ENCODE measurements around the gene HTR1E.

The HTR1E gene

GRCh38 chr6:87053312-87053711 lies 116.0 kb downstream of the HTR1E start:
- TF ChIP-seq CTCF (IDR thresholded peaks at IDR 0.05) = no peak
- Histone ChIP-seq H3K36me3 (no peaks in the 10 kb centered on the region), H3K27me3 (peaks cover 0 to under 1% of the 10 kb centered on the region in 2 donors), H3K27ac (no peak overlapping the region), H3K9me3 (no peaks in the 10 kb centered on the region), H3K4me3 (no peak overlapping the region), H3K4me1 (no peaks in the 10 kb centered on the region)
- DNase-seq = no peak
- intact Hi-C loops (cut with DNase I; ENCODE audit: low total_unique reads) = no loop called here

GRCh38 chr6:87054143-87054833 lies 117.0 kb downstream of the HTR1E start:
- no peak overlapping the region for H3K4me3 ChIP-seq
- no peaks in the 10 kb centered on the region for H3K36me3 ChIP-seq
- no peak for TF ChIP-seq CTCF (IDR thresholded peaks at IDR 0.05)
- H3K27ac ChIP-seq = no peak overlapping the region
- H3K27me3 ChIP-seq = peaks cover 0 to 2% of the 10 kb centered on the region in 2 donors
- H3K4me1 ChIP-seq = no peaks in the 10 kb centered on the region
- no peaks in the 10 kb centered on the region for H3K9me3 ChIP-seq
- intact Hi-C loops (cut with DNase I; ENCODE audit: low total_unique reads) = no loop called here
- no peak for DNase-seq

DNA sequence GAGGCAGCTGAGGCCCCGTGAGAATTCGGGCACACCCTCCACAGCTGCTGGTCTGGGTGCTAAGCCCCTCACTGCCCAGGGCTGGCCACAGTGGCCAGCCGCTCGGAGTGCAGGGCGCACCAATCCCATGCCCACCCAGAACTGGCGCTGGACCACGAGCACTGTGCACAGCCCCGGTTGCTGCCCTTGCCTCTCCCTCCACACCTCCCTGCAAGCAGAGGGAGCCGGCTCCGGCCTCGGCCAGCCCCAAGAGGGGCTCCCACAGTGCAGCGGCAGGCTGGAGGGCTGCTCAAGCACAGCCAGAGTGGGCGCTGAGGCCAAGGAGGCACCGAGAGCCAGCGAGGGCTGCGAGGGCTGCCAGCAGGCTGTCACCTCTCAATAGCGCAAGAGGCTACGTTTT lies 122.6 kb downstream of the HTR1E start:
- DNase-seq = no peak
- intact Hi-C loops (cut with DNase I; ENCODE audit: low total_unique reads) = no loop called here
- TF ChIP-seq CTCF (IDR thresholded peaks at IDR 0.05) = no peak
- no peaks in the 10 kb centered on the region for H3K9me3 ChIP-seq
- no peaks in the 10 kb centered on the region for H3K4me1 ChIP-seq
- peaks cover 0 to 2% of the 10 kb centered on the region in 2 donors for H3K27me3 ChIP-seq
- no peak overlapping the region for H3K27ac ChIP-seq
- no peaks in the 10 kb centered on the region for H3K36me3 ChIP-seq
- H3K4me3 ChIP-seq = no peak overlapping the region

GRCh38 chr6:87065117-87065516 lies 127.8 kb downstream of the HTR1E start:
- Histone ChIP-seq H3K36me3 (no peaks in the 10 kb centered on the region), H3K4me1 (peaks cover 0 to 4% (median 0%) of the 10 kb centered on the region in 4 donors), H3K9me3 (no peaks in the 10 kb centered on the region), H3K4me3 (no peak overlapping the region), H3K27me3 (peaks cover 0 to 4% of the 10 kb centered on the region in 2 donors), H3K27ac (no peak overlapping the region)
- intact Hi-C loops (cut with DNase I; ENCODE audit: low total_unique reads) = no loop called here
- DNase-seq = no peak
- TF ChIP-seq CTCF (IDR thresholded peaks at IDR 0.05) = no peak

Measured in tibial artery (tissue), 4 donors.